GM13977 (cell line): ENCODE results near the gene FBXL7.

Experiments
- DNase-seq: peaks from one replicate; pipeline ENCODE4 v3.0.0; 2012; ENCODE audit warnings: low spot score
- in situ Hi-C: fragments of 300-500 bp; cut with MboI; formaldehyde crosslinking; loops from one replicate; pipeline ENCODE4 v1.12.0; 2022; ENCODE audit warnings: low sequenced_read_pairs, low pct_unique_long_range_greater_than_20kb, mixed read lengths, inconsistent platforms; ENCODE audit not compliant: unreplicated experiment
- TF ChIP-seq, protein P1 (sequence below): IDR thresholded peaks from 2 replicates; pipeline ENCODE4 v1.5.1; 2012; ENCODE audit warnings: mild to moderate bottlenecking, control low read depth; ENCODE audit not compliant: insufficient read depth; ENCODE audit errors: extremely low read depth, missing control alignments

Gene FBXL7

DNA sequence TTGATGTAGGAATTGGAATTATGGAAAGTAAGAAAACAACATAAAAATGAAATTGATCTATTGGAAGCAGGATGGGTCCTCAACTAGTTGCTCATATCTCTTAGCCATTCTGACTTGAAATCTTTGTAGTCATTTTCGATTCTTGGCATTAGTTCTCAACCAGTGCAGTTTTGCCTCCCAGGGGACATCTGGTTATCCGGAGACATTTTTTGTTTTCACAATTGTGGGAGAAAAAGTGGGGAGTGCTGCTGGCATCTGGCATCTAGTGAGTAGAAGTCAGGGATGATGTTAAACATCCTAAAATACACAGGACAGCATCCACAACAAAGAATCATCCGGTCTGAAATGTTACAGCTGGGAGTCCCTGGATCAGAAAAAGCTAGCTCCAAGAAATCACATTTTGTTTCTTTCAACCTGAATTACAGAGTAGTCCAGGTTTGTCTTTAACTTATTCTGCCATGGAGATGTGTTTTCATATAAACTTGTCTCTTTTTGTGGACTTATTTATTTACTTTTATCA, 74.9 kb downstream of the FBXL7 start:
- no peak for DNase-seq
- TF ChIP-seq, protein P1, sequence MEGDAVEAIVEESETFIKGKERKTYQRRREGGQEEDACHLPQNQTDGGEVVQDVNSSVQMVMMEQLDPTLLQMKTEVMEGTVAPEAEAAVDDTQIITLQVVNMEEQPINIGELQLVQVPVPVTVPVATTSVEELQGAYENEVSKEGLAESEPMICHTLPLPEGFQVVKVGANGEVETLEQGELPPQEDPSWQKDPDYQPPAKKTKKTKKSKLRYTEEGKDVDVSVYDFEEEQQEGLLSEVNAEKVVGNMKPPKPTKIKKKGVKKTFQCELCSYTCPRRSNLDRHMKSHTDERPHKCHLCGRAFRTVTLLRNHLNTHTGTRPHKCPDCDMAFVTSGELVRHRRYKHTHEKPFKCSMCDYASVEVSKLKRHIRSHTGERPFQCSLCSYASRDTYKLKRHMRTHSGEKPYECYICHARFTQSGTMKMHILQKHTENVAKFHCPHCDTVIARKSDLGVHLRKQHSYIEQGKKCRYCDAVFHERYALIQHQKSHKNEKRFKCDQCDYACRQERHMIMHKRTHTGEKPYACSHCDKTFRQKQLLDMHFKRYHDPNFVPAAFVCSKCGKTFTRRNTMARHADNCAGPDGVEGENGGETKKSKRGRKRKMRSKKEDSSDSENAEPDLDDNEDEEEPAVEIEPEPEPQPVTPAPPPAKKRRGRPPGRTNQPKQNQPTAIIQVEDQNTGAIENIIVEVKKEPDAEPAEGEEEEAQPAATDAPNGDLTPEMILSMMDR: no peak
- in situ Hi-C loops: no loop called here

DNA sequence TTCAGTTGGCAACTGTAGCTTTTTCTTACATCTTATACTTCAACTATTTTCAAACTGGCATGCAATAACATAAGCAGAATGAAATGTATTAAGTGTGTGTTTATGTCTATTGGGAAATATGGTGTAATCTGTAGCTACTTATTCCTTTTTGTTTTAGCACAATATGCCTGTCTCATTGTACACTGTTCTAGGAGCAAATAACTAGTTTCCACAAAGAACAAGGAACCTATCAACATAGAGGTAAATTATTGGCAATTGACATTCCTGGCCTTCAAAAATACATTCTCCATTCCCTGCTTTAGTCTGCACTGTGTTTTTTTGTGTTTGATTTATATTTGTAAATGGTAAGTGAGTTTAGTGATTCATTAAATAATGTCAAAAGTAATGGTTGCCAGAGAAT, 75.7 kb downstream of the FBXL7 start:
- in situ Hi-C loops: no loop called here
- DNase-seq: no peak
- TF ChIP-seq, protein P1: no peak

DNA sequence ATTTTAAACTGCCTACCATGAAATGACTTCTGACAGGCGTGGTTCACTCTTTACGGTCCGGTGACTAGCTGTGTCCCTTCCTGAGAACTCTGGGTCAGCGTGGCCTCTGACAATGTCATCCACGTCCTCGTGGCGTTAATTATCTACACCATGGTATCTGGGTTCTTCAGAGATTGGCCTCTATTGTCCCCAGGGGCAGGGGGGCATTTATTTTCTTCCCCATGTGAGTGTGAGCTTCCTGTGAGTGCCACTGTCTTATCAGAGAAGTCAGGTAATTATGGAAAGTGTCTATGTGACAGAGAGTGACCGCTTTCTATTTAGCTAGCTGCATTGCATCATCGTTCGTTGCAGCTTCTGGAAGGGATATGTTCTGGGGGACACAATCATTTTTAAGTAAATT, 77.2 kb downstream of the FBXL7 start:
- in situ Hi-C loops: no loop called here

DNA sequence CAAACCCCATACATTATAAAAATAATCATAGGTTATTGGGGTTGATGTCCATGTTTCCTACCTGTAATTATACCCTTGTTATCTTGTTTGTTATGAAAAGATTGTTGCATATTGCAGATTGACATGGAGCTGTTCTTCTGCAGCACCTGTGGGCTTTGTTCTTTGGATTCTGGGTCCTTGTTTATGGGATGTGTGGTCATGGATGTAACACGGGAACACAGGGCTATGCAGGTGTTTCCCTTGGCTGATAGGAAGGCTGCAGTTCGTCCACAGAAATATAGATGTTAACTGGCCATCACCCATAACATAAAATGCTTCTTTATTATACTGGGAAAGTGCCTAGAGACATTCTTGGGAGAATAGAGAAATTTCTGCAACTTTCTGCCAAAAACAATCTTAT, 77.9 kb downstream of the FBXL7 start:
- no peak for DNase-seq
- TF ChIP-seq, protein P1: no peak
- in situ Hi-C loops: no loop called here

More for the DNA sequence above, 77.2 kb downstream of the FBXL7 start:
- no peak for DNase-seq
- TF ChIP-seq, protein P1: no peak

DNA sequence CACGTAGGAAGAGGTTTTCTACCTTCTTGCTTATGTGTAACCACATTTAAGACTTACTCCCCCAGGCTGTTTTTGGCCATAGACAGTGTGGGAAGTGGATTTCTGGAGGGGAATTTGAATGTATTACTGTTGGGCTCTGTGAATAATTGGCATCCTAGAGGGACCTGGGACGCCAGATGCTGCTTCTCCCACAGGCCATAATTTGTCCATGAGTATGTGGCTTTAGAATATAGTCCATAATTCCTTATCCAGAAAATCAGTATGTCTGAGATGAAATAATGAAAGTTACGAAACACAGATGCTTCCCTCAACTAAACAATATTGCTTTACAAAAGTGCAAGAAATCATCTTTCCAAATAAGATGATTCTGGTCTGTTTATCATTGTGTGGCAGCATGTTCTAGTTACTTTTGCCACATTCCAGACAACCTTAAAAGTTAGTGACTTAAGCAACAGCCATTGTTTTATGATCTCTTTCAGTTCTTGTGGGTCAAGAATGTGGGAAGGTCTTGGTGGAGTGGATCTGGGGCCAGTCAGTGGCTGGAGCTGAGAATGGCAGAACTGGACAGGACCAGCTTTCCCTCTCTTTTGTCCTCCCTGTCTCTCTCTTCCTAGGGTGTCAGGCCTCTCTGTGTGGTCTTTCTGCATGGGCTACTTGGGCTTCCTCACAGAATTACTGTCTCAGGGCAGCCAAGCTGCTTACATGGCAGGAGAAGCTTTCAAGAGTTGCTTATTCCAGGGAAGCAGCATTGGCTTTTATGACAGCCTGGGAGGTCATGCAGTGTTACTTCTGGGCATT, 79.4 kb downstream of the FBXL7 start:
- DNase-seq: no peak
- TF ChIP-seq, protein P1: no peak
- in situ Hi-C loops: no loop called here

DNA sequence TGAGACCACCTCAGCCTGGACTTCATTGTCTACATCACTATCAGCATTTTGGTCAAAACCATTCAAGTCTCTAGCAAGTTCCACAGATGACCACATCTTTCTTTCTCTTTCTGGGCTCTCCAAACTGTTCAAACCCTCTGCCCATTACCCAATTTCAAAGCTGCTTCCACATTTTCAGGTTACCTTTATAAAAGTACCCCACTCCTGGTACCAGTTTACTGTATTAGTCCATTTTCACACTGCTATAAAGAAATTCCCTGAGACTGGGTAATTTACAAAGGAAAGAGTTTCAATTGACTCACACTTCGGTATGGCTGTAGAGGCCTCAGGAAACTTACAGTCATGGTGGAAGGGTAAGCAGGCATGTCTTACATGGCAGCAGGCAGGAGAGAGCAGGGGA, 84.5 kb downstream of the FBXL7 start:
- DNase-seq: no peak
- in situ Hi-C loops: no loop called here
- TF ChIP-seq, protein P1: no peak

DNA sequence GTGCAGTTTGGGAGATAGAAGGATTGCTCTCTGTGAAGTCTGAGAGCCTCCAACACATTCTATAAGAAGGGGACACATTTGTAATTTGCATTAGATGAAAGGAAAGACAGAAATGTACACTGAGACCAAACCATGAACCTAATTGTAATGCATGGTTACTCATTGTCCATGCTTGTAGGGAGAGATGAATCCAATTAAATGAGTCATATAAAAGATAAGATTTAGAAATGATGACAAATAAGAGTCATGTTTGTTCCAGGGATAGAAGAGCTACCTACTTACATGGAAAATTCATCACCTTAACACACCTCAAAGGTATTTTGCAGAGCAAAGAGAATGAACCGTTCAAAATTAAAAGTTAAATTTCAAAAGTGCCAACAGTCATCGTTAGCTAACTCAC, 85.1 kb downstream of the FBXL7 start:
- in situ Hi-C loops: no loop called here
- no peak for DNase-seq
- TF ChIP-seq, protein P1: no peak
